ENCODE measurements around the gene ID3.
"Not testable (repeated sequence)": the region's sequence is repeated elsewhere in the genome, so short reads cannot be mapped to it uniquely, and the experiment has no call there.

ID3 gene

DNA sequence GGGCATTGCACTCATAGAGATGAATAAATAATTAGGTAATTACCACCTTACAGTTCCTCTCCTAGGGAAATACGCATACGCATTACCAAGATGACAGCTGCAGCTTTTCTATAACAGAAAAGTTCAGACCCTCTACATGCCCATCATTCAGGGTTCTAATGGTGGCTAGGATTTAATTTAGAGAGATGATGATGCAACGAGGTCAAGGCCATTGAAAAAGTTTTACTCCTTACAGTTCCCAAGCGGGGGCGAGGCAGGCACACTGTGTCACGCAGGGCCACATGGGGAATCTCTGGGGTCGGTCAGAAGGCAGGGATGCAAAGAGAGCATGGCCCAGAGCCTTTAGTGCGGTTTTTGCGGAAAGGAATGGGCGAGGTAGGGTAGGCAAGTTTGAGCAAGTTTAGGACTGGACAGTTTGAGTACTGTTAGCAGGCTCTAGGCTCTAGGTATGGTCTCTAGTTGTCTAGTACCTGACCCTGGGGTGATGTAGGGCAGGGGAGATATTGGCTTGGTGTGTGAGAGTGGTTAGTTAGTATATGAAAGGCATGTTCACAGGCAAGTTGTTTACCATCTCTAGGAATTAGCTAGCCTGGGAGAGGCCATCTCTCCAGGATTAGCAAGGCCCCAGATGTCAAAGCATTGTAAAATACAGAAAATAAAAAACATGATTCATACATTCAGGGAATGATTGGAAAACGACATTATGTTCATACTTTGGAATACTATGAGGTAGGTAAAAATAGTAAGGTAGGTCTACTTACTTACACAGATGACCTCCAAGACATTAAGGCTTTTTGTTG, 29.6 kb upstream of the ID3 start:
- DNase-seq: no peak

- DNase-seq: no peak
Measured at GRCh38 chr1:23585321-23586022, 26.2 kb upstream of the ID3 start.

DNA sequence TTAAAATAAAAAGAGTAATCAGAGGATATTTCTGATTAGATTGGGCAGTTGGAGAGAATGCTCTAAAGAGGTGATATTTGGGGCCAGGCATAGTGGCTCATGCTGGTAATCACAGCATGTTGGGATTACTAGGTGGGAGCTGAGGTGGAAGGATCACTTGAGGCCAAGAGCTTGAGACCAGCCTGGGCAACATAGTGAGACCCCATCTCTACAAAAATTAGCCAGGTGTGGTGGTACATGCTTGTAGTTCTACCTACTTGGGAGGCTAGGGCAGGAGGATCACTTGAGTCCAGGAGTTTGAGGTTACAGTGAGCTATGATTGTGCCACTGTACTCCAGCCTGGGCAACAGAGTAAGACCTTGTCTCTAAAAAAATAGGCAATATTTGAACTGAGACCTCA, 24.4 kb upstream of the ID3 start:
- not testable (repeated sequence) for DNase-seq

- DNase-seq: no peak
Measured at GRCh38 chr1:23582820-23583219, 23.5 kb upstream of the ID3 start.

DNA sequence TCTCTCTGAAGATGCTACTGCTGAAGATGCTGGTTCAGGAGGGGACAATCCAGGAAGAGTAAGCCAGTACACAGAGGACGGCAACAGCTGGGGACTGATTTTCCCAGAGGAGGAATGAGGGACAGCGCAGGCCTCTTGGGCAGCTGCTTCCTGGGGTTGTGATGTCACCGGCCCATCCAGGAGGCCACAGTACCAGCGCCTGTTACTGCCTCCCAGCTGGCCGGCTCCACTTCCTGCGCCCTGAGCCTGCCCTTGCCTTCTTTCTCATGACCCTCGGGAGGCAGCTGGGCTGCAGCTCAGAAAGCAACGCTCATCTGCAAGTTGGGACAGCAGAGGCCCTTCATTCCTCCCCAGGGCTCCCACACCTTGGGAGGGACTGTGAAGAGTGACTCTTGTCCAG, 21.9 kb upstream of the ID3 start:
- DNase-seq: no peak

- no peak for DNase-seq
Measured at GRCh38 chr1:23578997-23579363, 19.7 kb upstream of the ID3 start.

DNA sequence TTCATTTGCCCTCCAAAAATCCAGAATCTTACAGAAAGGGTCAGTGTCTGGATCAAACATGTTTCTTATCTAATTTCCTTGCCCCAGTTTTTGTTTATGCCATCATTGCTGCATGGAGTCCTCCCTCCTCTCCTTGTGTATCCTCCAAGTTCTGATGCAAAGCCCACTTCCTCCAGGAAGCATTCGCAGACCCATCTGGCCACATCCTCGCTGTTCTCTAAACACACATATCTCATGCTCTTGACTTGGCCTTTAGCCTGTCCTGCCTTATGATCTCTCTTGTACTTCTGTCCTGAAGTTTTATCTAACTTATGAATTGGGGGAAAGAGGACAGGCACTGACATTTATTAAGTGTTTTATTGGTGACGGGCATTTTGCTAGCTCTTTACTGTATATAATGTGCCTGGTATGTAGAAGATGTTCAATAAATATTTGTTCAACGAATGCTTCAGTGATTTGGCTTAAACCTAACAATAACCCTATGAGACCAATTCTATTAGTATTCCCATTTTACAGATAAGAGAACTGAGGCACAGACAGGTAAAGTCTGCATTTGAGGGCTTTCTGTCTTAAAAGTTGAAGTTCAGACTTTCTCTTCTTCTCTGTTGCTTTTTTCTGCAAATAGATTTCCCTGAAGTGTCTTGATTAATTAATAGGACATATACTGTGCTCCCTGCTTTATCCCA, 19.2 kb upstream of the ID3 start:
- DNase-seq: no peak

- DNase-seq: peak in 2 of 6 experiments; percentile 22 to 25
Measured at GRCh38 chr1:23577056-23578004, 18.0 kb upstream of the ID3 start.

- DNase-seq: no peak
Measured at GRCh38 chr1:23576338-23577055, 17.2 kb upstream of the ID3 start.

DNA sequence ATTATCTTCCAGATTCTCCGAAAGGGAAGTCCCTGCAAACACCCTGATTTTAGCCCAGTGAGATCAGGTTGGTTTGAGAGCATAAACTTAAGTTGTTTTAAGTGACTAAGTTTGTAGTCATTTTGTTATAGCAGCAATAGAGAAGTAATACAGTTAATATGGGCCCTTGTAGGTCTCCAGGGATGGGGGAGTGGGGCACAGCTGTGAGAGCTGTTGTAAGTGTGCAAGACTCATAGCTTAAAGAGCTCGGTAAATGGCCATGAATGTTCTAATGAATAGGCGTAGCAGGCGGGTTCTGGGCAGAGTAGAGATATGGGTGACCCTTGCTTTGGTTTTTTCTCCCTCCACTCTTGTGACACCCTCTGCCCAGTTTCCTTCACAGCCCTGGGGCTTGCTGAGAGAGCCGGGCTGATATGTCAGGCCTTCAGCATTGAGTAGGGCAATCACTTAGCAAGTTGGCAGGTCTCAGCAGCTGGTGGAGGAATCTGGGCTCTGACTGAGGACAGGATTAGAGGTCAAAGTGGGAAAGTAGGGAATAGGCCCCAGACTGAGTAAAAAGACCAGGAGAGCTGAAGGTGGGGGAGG, 16.0 kb upstream of the ID3 start:
- DNase-seq: no peak

GRCh38 chr1:23574265-23574754, 15.0 kb upstream of the ID3 start:
- no peak for DNase-seq

DNA sequence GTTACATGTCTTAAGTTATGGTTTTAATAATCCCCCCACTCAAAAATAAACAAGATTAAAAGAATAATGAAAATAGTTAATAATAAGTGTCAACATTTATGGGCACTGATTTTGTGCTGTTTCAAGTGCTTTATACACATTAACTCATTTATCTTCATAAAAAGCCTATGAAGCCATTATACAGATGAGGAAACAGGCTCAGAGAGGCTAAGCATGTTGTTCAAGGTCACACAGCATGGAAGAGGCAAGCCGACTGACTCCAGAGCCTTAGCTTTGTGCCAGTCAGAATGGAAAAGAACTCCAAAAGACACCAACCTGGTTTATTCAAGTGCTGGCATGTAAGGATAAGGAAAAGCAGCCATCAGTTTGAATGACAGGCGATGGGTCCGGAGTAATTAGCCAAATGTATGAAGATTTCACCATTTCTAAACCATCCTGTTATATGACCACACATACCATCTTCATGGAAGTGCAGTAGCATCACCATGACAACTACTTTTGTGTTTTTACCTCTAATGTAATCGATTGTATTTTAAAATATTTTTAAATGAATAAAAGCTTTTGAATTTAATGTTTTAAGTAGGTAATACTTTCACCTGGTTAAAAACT, 14.4 kb upstream of the ID3 start:
- no peak for DNase-seq

GRCh38 chr1:23571465-23571864, 12.2 kb upstream of the ID3 start:
- DNase-seq: no peak

DNA sequence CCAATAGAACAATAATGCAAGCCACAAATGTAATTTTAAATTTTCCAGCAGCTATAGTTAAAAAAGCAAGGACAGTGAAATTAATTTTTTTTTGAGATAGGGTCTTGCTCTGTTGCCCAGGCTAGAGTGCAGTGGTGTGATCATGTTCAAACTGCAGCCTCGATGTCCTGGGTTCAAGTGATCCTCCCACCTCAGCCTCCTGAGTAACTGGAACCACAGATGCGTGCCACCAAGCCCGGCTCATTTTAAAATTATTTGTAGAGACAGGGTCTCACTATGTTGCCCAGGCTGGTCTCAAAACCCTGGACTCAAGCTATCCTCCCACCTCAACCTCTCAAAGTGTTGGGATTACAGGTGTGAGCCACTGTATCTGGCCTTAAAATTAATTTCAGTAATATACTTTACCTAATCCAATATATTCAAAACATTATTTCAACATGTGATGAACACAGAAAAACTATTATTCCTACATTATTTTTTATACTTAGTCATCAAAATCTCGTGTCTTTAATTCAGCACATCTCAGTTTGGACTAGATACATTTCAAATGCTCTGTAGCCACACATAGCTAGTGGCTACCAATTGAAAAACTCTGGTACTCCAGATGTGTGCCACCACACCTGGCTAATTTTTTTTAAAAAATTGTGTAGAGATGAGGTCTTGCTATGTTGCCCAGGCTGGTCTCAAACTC, 10.8 kb upstream of the ID3 start:
- no peak for DNase-seq

DNA sequence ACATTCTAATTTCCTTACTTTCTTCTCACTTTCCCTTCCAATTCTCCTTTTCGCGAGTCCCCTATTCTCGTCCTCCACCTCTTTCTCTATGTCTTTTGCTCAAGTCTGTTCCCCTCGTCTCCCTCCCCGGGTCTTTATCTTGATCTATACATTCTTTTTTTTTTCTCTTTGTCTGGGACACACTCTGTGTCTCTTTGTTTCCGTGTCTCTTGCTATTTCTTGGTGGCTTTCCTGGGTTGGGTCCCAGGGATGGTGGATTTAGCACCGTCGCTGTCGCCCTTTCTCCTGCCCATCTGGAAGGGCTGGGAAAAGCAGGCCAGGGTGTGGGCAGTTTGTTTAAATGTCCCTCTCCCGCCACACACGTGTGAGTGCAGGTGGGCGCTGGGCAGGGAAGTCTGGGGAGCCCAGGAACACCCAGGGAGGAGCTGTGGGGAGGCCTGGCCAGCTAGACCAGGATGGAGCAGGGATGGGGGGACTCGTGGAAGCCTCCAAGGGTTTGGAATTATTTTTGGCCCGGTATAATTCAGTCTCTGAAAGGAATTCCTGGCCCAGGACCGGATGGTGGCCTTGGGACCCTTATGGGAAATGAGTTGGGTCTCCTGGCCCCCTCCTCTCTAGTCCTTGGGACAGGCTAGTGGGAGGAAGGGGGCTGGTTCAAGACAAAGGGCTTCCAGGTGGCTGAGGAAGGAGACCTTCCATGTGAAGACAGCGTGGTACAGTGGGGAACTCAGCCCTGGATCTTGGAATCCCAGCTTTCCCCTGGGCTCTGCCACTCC, 9.5 kb upstream of the ID3 start:
- DNase-seq: no peak

DNA sequence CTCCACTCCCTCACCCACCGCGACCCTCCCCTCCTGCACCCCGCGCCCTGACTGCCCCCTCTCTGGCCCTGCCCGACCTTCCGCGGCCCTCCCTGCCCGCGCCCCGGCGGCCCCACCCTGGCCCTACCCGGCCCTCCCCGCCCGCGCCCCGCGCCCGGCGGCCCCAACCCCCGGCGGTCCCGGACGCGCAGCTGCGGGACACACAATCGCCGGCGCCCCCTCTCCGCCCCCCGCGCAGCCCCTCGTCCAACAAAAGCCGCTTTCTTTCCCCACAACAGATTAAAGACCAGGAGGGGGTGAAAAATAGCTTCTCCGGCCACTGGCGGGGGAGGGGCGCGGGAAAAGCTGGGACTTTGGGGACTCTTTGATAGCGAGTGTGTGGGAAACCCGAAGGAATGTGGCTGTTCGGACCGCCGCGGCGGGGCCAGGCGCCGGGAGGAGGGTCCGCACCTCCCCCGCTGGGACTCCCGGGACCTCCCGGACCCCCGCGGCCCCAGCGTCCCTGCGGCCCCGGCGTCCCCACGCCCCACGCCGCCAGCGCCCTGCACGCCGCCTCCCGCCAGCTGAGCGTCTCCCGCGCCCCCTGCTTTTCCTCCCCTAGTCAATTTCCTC, 8.8 kb upstream of the ID3 start:
- DNase-seq: no peak

- peak in 1 of 6 experiments; percentile 15 for DNase-seq
Measured at GRCh38 chr1:23567629-23567995, 8.3 kb upstream of the ID3 start.

DNA sequence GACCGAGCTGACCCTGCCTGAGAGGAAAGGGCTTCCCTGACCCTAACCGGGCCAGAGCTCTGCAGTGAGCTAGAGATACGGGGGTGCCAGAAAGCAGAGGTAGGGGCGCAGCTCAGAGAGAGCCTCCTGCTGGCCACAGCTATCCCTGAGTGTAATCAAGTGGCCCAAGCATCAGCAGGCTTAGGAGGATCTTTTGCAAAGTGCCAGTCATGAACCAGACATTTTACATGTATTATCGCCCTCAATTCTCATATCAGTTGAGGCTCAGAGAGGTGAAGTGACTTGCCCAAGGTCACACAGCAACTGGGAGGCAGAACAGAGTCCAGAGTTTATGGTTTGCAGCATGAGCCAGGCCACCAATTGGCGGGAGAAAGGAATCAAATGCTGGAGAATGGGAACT, 7.0 kb upstream of the ID3 start:
- DNase-seq: no peak

- DNase-seq: no peak
Measured at GRCh38 chr1:23565776-23566175, 6.5 kb upstream of the ID3 start.
